ENCODE data around the gene CDH18. TPM values are rescaled to one million over a fixed set of nuclear protein-coding genes. Genes with fewer than 3 reads are reported as not detected.

Gene CDH18
- total RNA-seq, 1 donor from 2014 or later, result not detected

- Mint-ChIP-seq H3K4me1 (no peaks in the 10 kb centered on the region), H3K4me3 (no peak overlapping the region), H3K27ac (no peak overlapping the region), H3K9me3 (no peaks in the 10 kb centered on the region), H3K36me3 (ENCODE audit: low read depth) (no peaks in the 10 kb centered on the region), H3K27me3 (no peaks in the 10 kb centered on the region)
- intact Hi-C loops (cut with micrococcal nuclease), result no loop called here
- no peak for DNase-seq
- no peak for ATAC-seq (ENCODE audit: low read depth)
- no peak for TF ChIP-seq CTCF (IDR thresholded peaks at IDR 0.05)
- ChIA-PET POLR2A (no interaction called here), CTCF (no interaction called here)
Measured at GRCh38 chr5:19940192-19940591, 47.8 kb downstream of the CDH18 start.

- DNase-seq, result no peak
- intact Hi-C loops (cut with micrococcal nuclease), result no loop called here
- ChIA-PET CTCF (no interaction called here), POLR2A (no interaction called here)
- Mint-ChIP-seq H3K4me3 (no peak overlapping the region), H3K9me3 (no peaks in the 10 kb centered on the region), H3K27ac (no peak overlapping the region), H3K36me3 (ENCODE audit: low read depth) (no peaks in the 10 kb centered on the region), H3K27me3 (no peaks in the 10 kb centered on the region), H3K4me1 (no peaks in the 10 kb centered on the region)
- no peak for TF ChIP-seq CTCF (IDR thresholded peaks at IDR 0.05)
- no peak for ATAC-seq (ENCODE audit: low read depth)
Measured at GRCh38 chr5:19930451-19930850, 57.5 kb downstream of the CDH18 start.

- no peak overlapping the region for H3K4me3 Mint-ChIP-seq
- ChIA-PET POLR2A (no interaction called here), CTCF (no interaction called here)
- intact Hi-C loops (cut with micrococcal nuclease), result no loop called here
- H3K36me3 Mint-ChIP-seq (ENCODE audit: low read depth), result no peaks in the 10 kb centered on the region
- no peaks in the 10 kb centered on the region for H3K4me1 Mint-ChIP-seq
- TF ChIP-seq CTCF (IDR thresholded peaks at IDR 0.05), result no peak
- H3K27me3 Mint-ChIP-seq, result no peaks in the 10 kb centered on the region
- no peaks in the 10 kb centered on the region for H3K9me3 Mint-ChIP-seq
- no peak for ATAC-seq (ENCODE audit: low read depth)
- H3K27ac Mint-ChIP-seq, result no peak overlapping the region
- DNase-seq, result no peak
Measured at GRCh38 chr5:19928562-19929421, 59.2 kb downstream of the CDH18 start.

- TF ChIP-seq CTCF (IDR thresholded peaks at IDR 0.05), result no peak
- intact Hi-C loops (cut with micrococcal nuclease), result no loop called here
- ChIA-PET POLR2A (no interaction called here), CTCF (no interaction called here)
- Mint-ChIP-seq H3K9me3 (no peaks in the 10 kb centered on the region), H3K4me3 (no peak overlapping the region), H3K27ac (no peak overlapping the region), H3K27me3 (no peaks in the 10 kb centered on the region), H3K4me1 (no peaks in the 10 kb centered on the region), H3K36me3 (ENCODE audit: low read depth) (no peaks in the 10 kb centered on the region)
- no peak for DNase-seq
- ATAC-seq (ENCODE audit: low read depth), result no peak
Measured at GRCh38 chr5:19927919-19928318, 60.1 kb downstream of the CDH18 start.

GRCh38 chr5:19927170-19927569 lies 60.8 kb downstream of the CDH18 start:
- ATAC-seq (ENCODE audit: low read depth) (no peak), DNase-seq (no peak)
- Mint-ChIP-seq H3K36me3 (ENCODE audit: low read depth) (no peaks in the 10 kb centered on the region), H3K4me1 (no peaks in the 10 kb centered on the region), H3K9me3 (no peaks in the 10 kb centered on the region), H3K4me3 (no peak overlapping the region), H3K27ac (no peak overlapping the region), H3K27me3 (no peaks in the 10 kb centered on the region)
- TF ChIP-seq CTCF (IDR thresholded peaks at IDR 0.05), result no peak
- ChIA-PET CTCF (no interaction called here), POLR2A (no interaction called here)
- intact Hi-C loops (cut with micrococcal nuclease), result no loop called here

Measured in activated B cell treated with CpG ODN at 0.5 μM for 24 hours (primary cell).